Keratinocyte (primary cell): Measurements from ENCODE around the gene KCNB1. TPM values are rescaled to one million over a fixed set of nuclear protein-coding genes. Genes with fewer than 3 reads are reported as not detected.

ENCODE experiments used
- DNase-seq: peaks from one replicate; pipeline ENCODE4 v3.0.0-alpha.2; 2011; ENCODE audit warnings: low read depth, missing footprints, low spot score
- FAIRE-seq: peaks from 2 replicates; lab custom pipeline; 2011; peaks lifted over from hg19 to GRCh38; lab: Jason Lieb, UNC
- H2AFZ ChIP-seq: 2 replicates; pipeline ENCODE4 v1.6.0; 2012; ENCODE audit warnings: low read length, control low read depth, inconsistent platforms; ENCODE audit not compliant: control insufficient read depth
- H3K27ac ChIP-seq: 2 replicates; pipeline ENCODE4 v1.5.1; 2011; ENCODE audit warnings: low read length; ENCODE audit not compliant: control insufficient read depth, insufficient read depth
- H3K27me3 ChIP-seq: 3 replicates; pipeline ENCODE4 v1.6.0; 2011; ENCODE audit warnings: low read length; ENCODE audit not compliant: control insufficient read depth, insufficient read depth; ENCODE audit errors: extremely low read depth
- H3K36me3 ChIP-seq, 2 experiments: 2 replicates in 1 of 2; 3 replicates in 1 of 2; pipeline ENCODE4 v1.5.1; 2011; ENCODE audit warnings: low read length in 2 of 2, mild to moderate bottlenecking in 1 of 2; ENCODE audit not compliant: control insufficient read depth in 2 of 2, insufficient read depth in 2 of 2; ENCODE audit errors: extremely low read depth in 1 of 2
- H3K4me1 ChIP-seq: 3 replicates; pipeline ENCODE4 v1.5.1; 2011; ENCODE audit warnings: low read length; ENCODE audit not compliant: control insufficient read depth, insufficient read depth; ENCODE audit errors: extremely low read depth
- H3K4me2 ChIP-seq: 3 replicates; pipeline ENCODE4 v1.6.0; 2011; ENCODE audit warnings: low read depth, low read length; ENCODE audit not compliant: control insufficient read depth, insufficient read depth; ENCODE audit errors: extremely low read depth
- H3K4me3 ChIP-seq, 3 experiments: fragments of 200-600 bp in 1 of 3; sonication (generic) in 1 of 3; 2 replicates in 2 of 3; 3 replicates in 1 of 3; pipeline ENCODE4 v1.5.1; 2011 to 2016; ENCODE audit warnings: low read length in 3 of 3, mild to moderate bottlenecking in 3 of 3, control low read depth in 2 of 3, inconsistent platforms in 1 of 3, low read depth in 1 of 3, mixed read lengths in 1 of 3, mixed run types in 1 of 3, moderate library complexity in 1 of 3; ENCODE audit not compliant: control insufficient read depth in 2 of 3, insufficient read depth in 2 of 3; ENCODE audit errors: extremely low read depth in 1 of 3
- H3K79me2 ChIP-seq: 2 replicates; pipeline ENCODE4 v1.6.0; 2012; ENCODE audit warnings: low read length; ENCODE audit not compliant: control insufficient read depth, insufficient read depth
- H3K9ac ChIP-seq: 3 replicates; pipeline ENCODE4 v1.6.0; 2011; ENCODE audit warnings: low read length; ENCODE audit not compliant: control insufficient read depth, insufficient read depth; ENCODE audit errors: extremely low read depth
- H3K9me1 ChIP-seq: 3 replicates; pipeline ENCODE4 v1.6.0; 2011; ENCODE audit warnings: low read length; ENCODE audit not compliant: control insufficient read depth, insufficient read depth; ENCODE audit errors: extremely low read depth
- H3K9me3 ChIP-seq: 2 replicates; pipeline ENCODE4 v1.5.1; 2012; ENCODE audit warnings: low read depth, low read length; ENCODE audit not compliant: control insufficient read depth
- H4K20me1 ChIP-seq: 3 replicates; pipeline ENCODE4 v1.6.0; 2011; ENCODE audit warnings: low read length; ENCODE audit not compliant: control insufficient read depth, insufficient read depth; ENCODE audit errors: extremely low read depth
- CTCF ChIP-seq, 3 experiments: IDR thresholded peaks in 1 of 3; conservative IDR thresholded peaks in 1 of 3; optimal IDR thresholded peaks in 1 of 3; 2 replicates in 2 of 3; 3 replicates in 1 of 3; pipeline versions ENCODE3 to v1.5.1; 2011; ENCODE audit warnings: low read length in 3 of 3, mild to moderate bottlenecking in 3 of 3, moderate library complexity in 2 of 3, control low read depth in 1 of 3, inconsistent platforms in 1 of 3; ENCODE audit not compliant: insufficient read depth in 2 of 3; ENCODE audit errors: extremely low read depth in 1 of 3
- EZH2 ChIP-seq: IDR thresholded peaks from one replicate; pipeline ENCODE4 v1.6.1; 2012; ENCODE audit warnings: inconsistent platforms, mild to moderate bottlenecking, low read length, moderate library complexity
- dilution Hi-C: fragments of 300-500 bp; cut with MboI; formaldehyde crosslinking; loops from one replicate; pipeline ENCODE4 v1.7.0; 2020; ENCODE audit warnings: low sequenced_read_pairs; ENCODE audit not compliant: extremely low pct_ligation_motif_present
- polyA plus RNA-seq, 5 experiments: library from polyadenylated mRNA; depleted of rRNA in 3 of 5; stranded (reverse) in 3 of 5; stranded (forward) in 1 of 5; unstranded in 1 of 5; fragments of >200 nt; gene quantifications; 1 replicate in 1 of 5; 2 replicates in 3 of 5; 3 replicates in 1 of 5; pipeline versions ENCODE4 v1.2.1 to v1.2.3, GENCODE V29; 2011 to 2012; ENCODE audit warnings: missing spikeins in 2 of 5, low read depth in 1 of 5, low replicate concordance in 1 of 5

The KCNB1 gene
- polyA plus RNA-seq, 1 donor (not counting 4 experiments of a cell fraction or from before 2014, with no cell fraction given): not detected

GRCh38 chr20:49471397-49471796 is 11.1 kb downstream of the KCNB1 start:
- no peak overlapping the region for H3K4me2 ChIP-seq
- H3K9me3 ChIP-seq: no peaks in the 10 kb centered on the region
- no peaks in the 10 kb centered on the region for H4K20me1 ChIP-seq
- H3K27me3 ChIP-seq: peaks cover 29% of the 10 kb centered on the region
- DNase-seq: no peak
- no peaks in the 10 kb centered on the region for H3K36me3 ChIP-seq
- no peak overlapping the region for H3K27ac ChIP-seq
- no peaks in the 10 kb centered on the region for H3K4me1 ChIP-seq
- dilution Hi-C loops: no loop called here
- TF ChIP-seq CTCF (optimal IDR thresholded peaks at IDR 0.05 in 1 of 3, IDR thresholded peaks at IDR 0.05 in 1 of 3, conservative IDR thresholded peaks at IDR 0.05 in 1 of 3; ENCODE audit: extremely low read depth in 1 of 3, insufficient read depth in 2 of 3, low read length in 3 of 3) (no peak), EZH2 (no peak)
- no peak overlapping the region for H2AFZ ChIP-seq
- H3K9ac ChIP-seq: no peak overlapping the region
- no peak overlapping the region for H3K4me3 ChIP-seq
- H3K79me2 ChIP-seq: no peaks in the 10 kb centered on the region
- no peaks in the 10 kb centered on the region for H3K9me1 ChIP-seq
- FAIRE-seq: no peak

- no peak overlapping the region for H3K4me2 ChIP-seq
- no peak for FAIRE-seq
Measured at GRCh38 chr20:49470922-49471321, 11.5 kb downstream of the KCNB1 start.

More at GRCh38 chr20:49470922-49471321, 11.5 kb downstream of the KCNB1 start:
- Histone ChIP-seq H3K27me3 (peaks cover 29% of the 10 kb centered on the region), H3K4me3 (no peak overlapping the region), H3K79me2 (no peaks in the 10 kb centered on the region), H3K4me1 (no peaks in the 10 kb centered on the region), H3K9me1 (no peaks in the 10 kb centered on the region), H2AFZ (no peak overlapping the region), H3K9me3 (no peaks in the 10 kb centered on the region), H4K20me1 (no peaks in the 10 kb centered on the region), H3K9ac (no peak overlapping the region), H3K27ac (no peak overlapping the region), H3K36me3 (no peaks in the 10 kb centered on the region)
- dilution Hi-C loops: no loop called here
- no peak for DNase-seq
- no peak for TF ChIP-seq CTCF (optimal IDR thresholded peaks at IDR 0.05 in 1 of 3, IDR thresholded peaks at IDR 0.05 in 1 of 3, conservative IDR thresholded peaks at IDR 0.05 in 1 of 3; ENCODE audit: extremely low read depth in 1 of 3, insufficient read depth in 2 of 3, low read length in 3 of 3)
- no peak for TF ChIP-seq EZH2
